Measurements from ENCODE around the gene PAK3. TPM values are rescaled to one million over a fixed set of nuclear protein-coding genes. Genes with fewer than 3 reads are reported as not detected.

PAK3 gene
- total RNA-seq, 1 donor from 2014 or later, result not detected

- intact Hi-C loops (cut with micrococcal nuclease), result no loop called here
- Mint-ChIP-seq H3K9me3 (no peaks in the 10 kb centered on the region), H3K27ac (no peak overlapping the region), H3K27me3 (no peaks in the 10 kb centered on the region), H3K4me3 (no peak overlapping the region), H3K36me3 (ENCODE audit: low read depth) (no peaks in the 10 kb centered on the region), H3K4me1 (no peaks in the 10 kb centered on the region)
- no peak for TF ChIP-seq CTCF (IDR thresholded peaks at IDR 0.05)
- DNase-seq, result no peak
- POLR2A ChIA-PET, result no interaction called here
- ATAC-seq (ENCODE audit: low read depth), result no peak
- CTCF ChIA-PET, result no interaction called here
Measured at GRCh38 chrX:111116666-111117065, 20.7 kb downstream of the PAK3 start.

- no peaks in the 10 kb centered on the region for H3K36me3 Mint-ChIP-seq (ENCODE audit: low read depth)
- CTCF ChIA-PET, result no interaction called here
- no peaks in the 10 kb centered on the region for H3K9me3 Mint-ChIP-seq
- no peak overlapping the region for H3K27ac Mint-ChIP-seq
- intact Hi-C loops (cut with micrococcal nuclease), result no loop called here
- H3K4me1 Mint-ChIP-seq, result peaks cover 4% of the 10 kb centered on the region
- POLR2A ChIA-PET, result no interaction called here
- no peaks in the 10 kb centered on the region for H3K27me3 Mint-ChIP-seq
- TF ChIP-seq CTCF (IDR thresholded peaks at IDR 0.05), result no peak
- H3K4me3 Mint-ChIP-seq, result no peak overlapping the region
- no peak for ATAC-seq (ENCODE audit: low read depth)
- DNase-seq, result no peak
Measured at GRCh38 chrX:111119341-111119740, 23.4 kb downstream of the PAK3 start.

DNA sequence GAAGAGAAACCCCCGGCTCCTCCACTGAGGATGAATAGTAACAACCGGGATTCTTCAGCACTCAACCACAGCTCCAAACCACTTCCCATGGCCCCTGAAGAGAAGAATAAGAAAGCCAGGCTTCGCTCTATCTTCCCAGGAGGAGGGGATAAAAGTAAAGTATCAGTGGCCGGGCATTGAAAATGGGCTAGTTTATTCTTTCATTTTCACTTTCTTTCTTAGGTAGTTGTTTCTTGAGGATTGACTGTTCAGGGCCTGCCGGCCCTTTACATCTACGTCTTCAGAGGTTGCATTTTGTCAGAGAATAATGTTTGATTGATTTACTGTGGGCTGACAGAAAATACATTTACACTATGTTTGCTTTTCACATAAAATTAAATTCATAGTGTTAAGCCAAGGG lies 27.1 kb downstream of the PAK3 start:
- peak overlapping the region; percentile 9 for H3K27ac Mint-ChIP-seq
- POLR2A ChIA-PET, result no interaction called here
- intact Hi-C loops (cut with micrococcal nuclease), result no loop called here
- H3K4me3 Mint-ChIP-seq, result peak overlapping the region; percentile 76
- H3K4me1 Mint-ChIP-seq, result peaks cover 4% of the 10 kb centered on the region
- no peaks in the 10 kb centered on the region for H3K27me3 Mint-ChIP-seq
- ATAC-seq (ENCODE audit: low read depth), result no peak
- TF ChIP-seq CTCF (IDR thresholded peaks at IDR 0.05), result no peak
- no peak for DNase-seq
- CTCF ChIA-PET, result no interaction called here
- H3K9me3 Mint-ChIP-seq, result no peaks in the 10 kb centered on the region
- no peaks in the 10 kb centered on the region for H3K36me3 Mint-ChIP-seq (ENCODE audit: low read depth)

DNA sequence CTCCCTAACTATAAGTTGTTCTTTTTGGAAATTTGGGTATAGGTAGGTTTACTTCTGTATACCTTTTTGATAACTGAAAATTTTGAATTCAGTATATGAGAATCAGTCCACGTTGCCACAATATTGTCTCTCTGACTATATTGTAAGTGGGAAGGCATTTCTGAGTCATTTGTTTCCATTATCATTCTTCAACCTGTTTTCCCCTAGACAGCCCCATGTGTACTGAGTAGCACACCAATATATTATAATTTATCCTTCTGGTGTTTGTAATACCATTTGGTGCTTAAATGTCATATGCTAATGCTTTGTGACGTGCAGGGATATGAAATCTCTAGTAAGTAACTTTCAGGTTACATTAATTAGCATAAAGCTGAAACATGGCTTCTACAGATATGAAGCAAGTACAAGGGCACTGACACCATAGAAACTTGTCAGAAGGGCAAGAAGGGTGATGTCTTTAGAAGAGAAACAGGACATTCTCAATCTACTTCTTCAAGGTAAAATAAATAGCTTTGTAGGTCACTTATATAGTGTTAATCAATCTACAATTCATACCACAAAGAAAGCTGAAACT lies 27.7 kb downstream of the PAK3 start:
- DNase-seq (no peak), ATAC-seq (ENCODE audit: low read depth) (no peak)
- Mint-ChIP-seq H3K4me1 (peaks cover 4% of the 10 kb centered on the region), H3K27me3 (no peaks in the 10 kb centered on the region), H3K4me3 (no peak overlapping the region), H3K9me3 (no peaks in the 10 kb centered on the region), H3K36me3 (ENCODE audit: low read depth) (no peaks in the 10 kb centered on the region), H3K27ac (no peak overlapping the region)
- ChIA-PET CTCF (no interaction called here), POLR2A (no interaction called here)
- intact Hi-C loops (cut with micrococcal nuclease), result no loop called here
- TF ChIP-seq CTCF (IDR thresholded peaks at IDR 0.05), result no peak

DNA sequence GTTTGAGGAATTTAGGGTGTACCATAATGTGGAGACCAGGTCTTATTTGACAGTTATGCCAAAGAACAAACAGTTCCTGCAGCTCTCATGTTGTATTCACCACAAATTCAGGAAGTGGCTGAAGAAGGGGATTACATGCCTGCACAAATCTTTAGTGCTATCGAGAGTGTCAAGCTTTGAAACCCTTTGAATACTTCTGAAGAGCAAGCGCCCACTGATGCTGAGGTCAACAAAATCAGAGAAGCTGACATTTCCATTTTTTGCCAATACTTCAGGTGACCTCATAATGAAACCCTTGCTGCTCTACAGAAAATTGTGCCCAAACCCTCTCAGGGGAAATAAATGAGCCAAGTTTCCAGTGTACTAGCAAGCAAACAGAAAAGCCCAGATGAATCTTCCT lies 28.4 kb downstream of the PAK3 start:
- intact Hi-C loops (cut with micrococcal nuclease), result no loop called here
- no peaks in the 10 kb centered on the region for H3K9me3 Mint-ChIP-seq
- no peak overlapping the region for H3K4me3 Mint-ChIP-seq
- ATAC-seq (ENCODE audit: low read depth) (no peak), DNase-seq (no peak)
- TF ChIP-seq CTCF (IDR thresholded peaks at IDR 0.05), result no peak
- no peak overlapping the region for H3K27ac Mint-ChIP-seq
- H3K36me3 Mint-ChIP-seq (ENCODE audit: low read depth), result no peaks in the 10 kb centered on the region
- ChIA-PET POLR2A (no interaction called here), CTCF (no interaction called here)
- H3K27me3 Mint-ChIP-seq, result no peaks in the 10 kb centered on the region
- H3K4me1 Mint-ChIP-seq, result peaks cover 4% of the 10 kb centered on the region
